ENCODE measurements around the gene LRRC52.

The LRRC52 gene

GRCh38 chr1:165537356-165538109, 6.3 kb upstream of the LRRC52 start:
- DNase-seq (ENCODE audit: low read depth in 2 of 2), result no peak

GRCh38 chr1:165539306-165539705, 4.5 kb upstream of the LRRC52 start:
- no peak for DNase-seq (ENCODE audit: low read depth in 2 of 2)

- no peak for DNase-seq (ENCODE audit: low read depth in 2 of 2)
Observed at GRCh38 chr1:165539908-165540307, 3.9 kb upstream of the LRRC52 start.

GRCh38 chr1:165542015-165542631, 1.7 kb upstream of the LRRC52 start:
- no peak for DNase-seq (ENCODE audit: low read depth in 2 of 2)

GRCh38 chr1:165542647-165543046, 1.2 kb upstream of the LRRC52 start:
- DNase-seq (ENCODE audit: low read depth in 2 of 2), result no peak

- DNase-seq (ENCODE audit: low read depth in 2 of 2), result no peak
Observed at GRCh38 chr1:165544996-165545395, 1.2 kb downstream of the LRRC52 start.

GRCh38 chr1:165545974-165546373, 2.2 kb downstream of the LRRC52 start:
- DNase-seq (ENCODE audit: low read depth in 2 of 2), result no peak

- no peak for DNase-seq (ENCODE audit: low read depth in 2 of 2)
Observed at GRCh38 chr1:165549973-165550372, 6.2 kb downstream of the LRRC52 start.

GRCh38 chr1:165551469-165551868, 7.7 kb downstream of the LRRC52 start:
- DNase-seq (ENCODE audit: low read depth in 2 of 2), result no peak

GRCh38 chr1:165560883-165561656, 17.3 kb downstream of the LRRC52 start:
- DNase-seq (ENCODE audit: low read depth in 2 of 2), result no peak

GRCh38 chr1:165562571-165562970, 18.8 kb downstream of the LRRC52 start:
- no peak for DNase-seq (ENCODE audit: low read depth in 2 of 2)

- no peak for DNase-seq (ENCODE audit: low read depth in 2 of 2)
Observed at GRCh38 chr1:165563551-165563950, 19.8 kb downstream of the LRRC52 start.

- DNase-seq (ENCODE audit: low read depth in 2 of 2), result no peak
Observed at GRCh38 chr1:165564561-165564960, 20.8 kb downstream of the LRRC52 start.

GRCh38 chr1:165565751-165566490, 22.1 kb downstream of the LRRC52 start:
- no peak for DNase-seq (ENCODE audit: low read depth in 2 of 2)

GRCh38 chr1:165570078-165570477, 26.3 kb downstream of the LRRC52 start:
- DNase-seq (ENCODE audit: low read depth in 2 of 2), result no peak

GRCh38 chr1:165573787-165574186, 30.0 kb downstream of the LRRC52 start:
- DNase-seq (ENCODE audit: low read depth in 2 of 2), result no peak

- no peak for DNase-seq (ENCODE audit: low read depth in 2 of 2)
Observed at GRCh38 chr1:165574295-165574694, 30.5 kb downstream of the LRRC52 start.

- DNase-seq (ENCODE audit: low read depth in 2 of 2), result no peak
Observed at GRCh38 chr1:165575468-165576099, 31.8 kb downstream of the LRRC52 start.

- DNase-seq (ENCODE audit: low read depth in 2 of 2), result no peak
Observed at GRCh38 chr1:165576536-165576935, 32.7 kb downstream of the LRRC52 start.

- no peak for DNase-seq (ENCODE audit: low read depth in 2 of 2)
Observed at GRCh38 chr1:165577707-165578106, 33.9 kb downstream of the LRRC52 start.

Data from stimulated activated CD8-positive, alpha-beta memory T cell treated with anti-CD3 and anti-CD28 coated beads, Interleukin-7, amount 100 ng/mL, for 4 hours (primary cell).